GM23248 (cell line): ENCODE data around the gene TLCD2.

Experiments used
- EZH2 ChIP-seq: fragments of 200-600 bp; sonication (generic); IDR thresholded peaks from 2 replicates; pipeline ENCODE4 v1.6.1; 2018; ENCODE audit warnings: antibody characterized with exemption, mild to moderate bottlenecking; ENCODE audit not compliant: insufficient read depth, poor library complexity, severe bottlenecking
- EZH2phosphoT487 ChIP-seq: fragments of 200-600 bp; sonication (generic); IDR thresholded peaks from 2 replicates; pipeline ENCODE4 v1.6.1; 2018; ENCODE audit warnings: antibody characterized with exemption, moderate library complexity, mild to moderate bottlenecking, low read depth; ENCODE audit not compliant: insufficient read depth

DNA sequence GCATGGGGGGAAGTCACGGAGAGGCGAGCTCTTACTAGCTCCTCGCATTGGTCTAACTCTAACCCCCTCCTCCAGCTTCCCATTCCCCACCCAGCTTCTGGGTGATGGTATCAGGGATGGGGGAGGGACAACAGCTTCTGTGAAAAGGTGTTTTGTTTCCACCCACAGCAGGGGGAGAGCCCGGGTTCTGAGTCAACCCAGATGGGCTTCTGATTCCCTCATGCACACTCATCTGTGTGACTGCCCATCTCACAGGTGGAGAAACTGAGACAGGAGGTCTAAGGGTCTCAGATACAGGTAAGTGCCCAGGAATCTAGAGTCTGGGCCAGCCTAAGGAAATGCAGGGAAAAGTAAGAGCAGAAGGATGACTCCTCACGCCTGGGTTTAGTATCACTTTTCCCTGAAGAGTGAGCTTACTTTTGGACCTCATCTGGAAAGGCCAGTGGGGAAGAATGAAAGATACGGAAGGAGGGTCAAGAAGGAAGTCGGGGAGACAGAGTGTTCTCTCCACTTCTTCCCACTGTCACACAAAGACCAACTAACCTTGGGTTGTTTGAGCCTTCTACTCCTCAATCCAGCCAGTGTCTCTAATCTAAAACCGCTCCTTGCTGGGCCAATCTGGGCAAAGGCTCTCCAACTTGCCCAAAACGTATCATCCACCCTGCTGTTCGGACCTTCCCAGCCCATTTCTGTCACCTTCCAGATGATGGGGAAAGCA, 3.1 kb upstream of the TLCD2 start:
- TF ChIP-seq EZH2phosphoT487 (no peak), EZH2 (no peak)
